Muscle of leg (tissue), 16 donors: Measurements from ENCODE around the gene KRTAP10-4. TPM values are rescaled to one million over a fixed set of nuclear protein-coding genes. Genes with fewer than 3 reads are reported as not detected.
"Not testable (repeated sequence)": the region's sequence is repeated elsewhere in the genome, so short reads cannot be mapped to it uniquely, and the experiment has no call there.

Experiments used
- DNase-seq: peaks from one replicate; pipeline ENCODE4 v3.0.0; 2013
- H3K27ac ChIP-seq: one replicate; pipeline ENCODE4 v1.5.1; 2013; ENCODE audit warnings: mild to moderate bottlenecking, low read length, control low read depth
- H3K27me3 ChIP-seq: one replicate; pipeline ENCODE4 v1.6.1; 2013; ENCODE audit warnings: low read length; ENCODE audit not compliant: control insufficient read depth, insufficient read depth
- H3K36me3 ChIP-seq: one replicate; pipeline ENCODE4 v1.6.1; 2013; ENCODE audit warnings: low read length; ENCODE audit not compliant: control insufficient read depth, insufficient read depth
- H3K4me1 ChIP-seq: one replicate; pipeline ENCODE4 v1.6.1; 2013; ENCODE audit warnings: low read length; ENCODE audit not compliant: control insufficient read depth, insufficient read depth
- H3K4me3 ChIP-seq: one replicate; pipeline ENCODE4 v1.5.1; 2013; ENCODE audit warnings: low read length, control low read depth
- H3K9me3 ChIP-seq: replicated peaks from 2 replicates; pipeline ENCODE4 v1.6.1; 2013; ENCODE audit warnings: low read depth, low read length; ENCODE audit not compliant: control insufficient read depth
- WGBS: methylation state at CpG from one replicate; pipeline ENCODE4 v1.1.5; 2013; ENCODE audit warnings: missing lambda C conversion rate; ENCODE audit not compliant: insufficient coverage; 5-methylcytosine and 5-hydroxymethylcytosine counted together
- long read RNA-seq, 11 donors: transcript quantifications; one replicate each; lab custom pipeline, GENCODE V29; 2026
- polyA plus RNA-seq, 8 donors: library from polyadenylated mRNA; unstranded; fragments of 120-200 nt; gene quantifications; one replicate each; pipeline versions ENCODE4 v1.2.1 to v1.2.3, GENCODE V29; 2013; ENCODE audit warnings: inconsistent platforms in 1 of 8, low replicate concordance in 1 of 8; ENCODE audit not compliant: insufficient read length in 8 of 8, insufficient read depth in 1 of 8
- total RNA-seq: library from RNA; stranded (reverse); fragments of 120-200 nt; gene quantifications from one replicate; pipeline ENCODE4 v1.2.4, GENCODE V29; 2013

Gene KRTAP10-4
- total RNA-seq (not detected), polyA plus RNA-seq (not detected)
- long read RNA-seq, donor 1: 0 reads
- long read RNA-seq, donor 2: 0 reads
- long read RNA-seq, donor 3: 0 reads
- long read RNA-seq, donor 4: 0 reads
- long read RNA-seq, donor 5: 0 reads
- long read RNA-seq, donor 6: 0 reads
- long read RNA-seq, donor 7: 0 reads
- long read RNA-seq, donor 8: 0 reads
- long read RNA-seq, donor 9: 0 reads
- long read RNA-seq, donor 10: 0 reads
- long read RNA-seq, donor 11: 0 reads

- peaks cover 16% of the 10 kb centered on the region for H3K9me3 ChIP-seq
- not testable (repeated sequence) for H3K4me1 ChIP-seq, H3K4me3 ChIP-seq, H3K36me3 ChIP-seq, H3K27me3 ChIP-seq, DNase-seq, H3K27ac ChIP-seq
- 58% methylated on average over 11 of the region's 25 CpGs for WGBS
Observed at GRCh38 chr21:44573630-44574456, at the start of gene KRTAP10-4. Gene KRTAP10-4 (plus strand): TSS chr21:44573729. CDS start chr21:44573759, 30 bp downstream.

GRCh38 chr21:44524414-44525371 is 48.8 kb upstream of the KRTAP10-4 start:
- Histone ChIP-seq H3K27ac (no peak overlapping the region), H3K4me3 (no peak overlapping the region)
- WGBS: 70% methylated on average over 2 of the region's 2 CpGs

GRCh38 chr21:44525391-44526095 is 48.0 kb upstream of the KRTAP10-4 start:
- H3K27me3 ChIP-seq: no peaks in the 10 kb centered on the region
- 82% methylated on average over 16 of the region's 20 CpGs for WGBS
- no peak overlapping the region for H3K4me3 ChIP-seq
- peaks cover 4% of the 10 kb centered on the region for H3K9me3 ChIP-seq
- no peak overlapping the region for H3K27ac ChIP-seq
- DNase-seq: no peak
- H3K4me1 ChIP-seq: peaks cover 3% of the 10 kb centered on the region
- no peaks in the 10 kb centered on the region for H3K36me3 ChIP-seq

More at GRCh38 chr21:44524414-44525371, 48.8 kb upstream of the KRTAP10-4 start:
- Histone ChIP-seq H3K9me3 (peaks cover 4% of the 10 kb centered on the region), H3K4me1 (peaks cover 3% of the 10 kb centered on the region), H3K27me3 (peaks cover 3% of the 10 kb centered on the region), H3K36me3 (no peaks in the 10 kb centered on the region)
- no peak for DNase-seq

GRCh38 chr21:44526096-44526997 is 47.2 kb upstream of the KRTAP10-4 start:
- Histone ChIP-seq H3K36me3 (no peaks in the 10 kb centered on the region), H3K9me3 (peaks cover 4% of the 10 kb centered on the region), H3K27me3 (peaks cover 2% of the 10 kb centered on the region), H3K4me1 (peaks cover 3% of the 10 kb centered on the region), H3K4me3 (no peak overlapping the region), H3K27ac (no peak overlapping the region)
- DNase-seq: no peak
- 77% methylated on average over 6 of the region's 12 CpGs for WGBS

GRCh38 chr21:44527156-44527982 is 46.2 kb upstream of the KRTAP10-4 start:
- no peaks in the 10 kb centered on the region for H3K36me3 ChIP-seq
- H3K27ac ChIP-seq: no peak overlapping the region
- peaks cover 10% of the 10 kb centered on the region for H3K4me1 ChIP-seq
- H3K27me3 ChIP-seq: peaks cover 2% of the 10 kb centered on the region
- peaks cover 4% of the 10 kb centered on the region for H3K9me3 ChIP-seq
- no peak for DNase-seq
- H3K4me3 ChIP-seq: no peak overlapping the region
- 84% methylated on average over 31 of the region's 37 CpGs for WGBS

GRCh38 chr21:44527983-44528633 is 45.4 kb upstream of the KRTAP10-4 start:
- WGBS: 86% methylated on average over 18 of the region's 18 CpGs
- Histone ChIP-seq H3K27ac (no peak overlapping the region), H3K4me3 (no peak overlapping the region), H3K36me3 (no peaks in the 10 kb centered on the region), H3K27me3 (peaks cover 2% of the 10 kb centered on the region), H3K9me3 (peaks cover 4% of the 10 kb centered on the region), H3K4me1 (peaks cover 10% of the 10 kb centered on the region)
- no peak for DNase-seq

- no peak for DNase-seq
- 87% methylated on average over 7 of the region's 10 CpGs for WGBS
Observed at GRCh38 chr21:44528634-44528995, 44.9 kb upstream of the KRTAP10-4 start.

GRCh38 chr21:44529011-44529421 is 44.5 kb upstream of the KRTAP10-4 start:
- Histone ChIP-seq H3K4me1 (peaks cover 10% of the 10 kb centered on the region), H3K9me3 (peaks cover 1% of the 10 kb centered on the region), H3K36me3 (no peaks in the 10 kb centered on the region), H3K27ac (no peak overlapping the region), H3K27me3 (peaks cover 2% of the 10 kb centered on the region), H3K4me3 (no peak overlapping the region)
- no peak for DNase-seq
- 92% methylated on average over 6 of the region's 17 CpGs for WGBS

More at GRCh38 chr21:44528634-44528995, 44.9 kb upstream of the KRTAP10-4 start:
- Histone ChIP-seq H3K4me1 (peaks cover 10% of the 10 kb centered on the region), H3K4me3 (no peak overlapping the region), H3K27me3 (peaks cover 2% of the 10 kb centered on the region), H3K27ac (no peak overlapping the region), H3K9me3 (peaks cover 4% of the 10 kb centered on the region), H3K36me3 (no peaks in the 10 kb centered on the region)
